ENCODE data around the gene DYSF. TPM values are rescaled to one million over a fixed set of nuclear protein-coding genes. Genes with fewer than 3 reads are reported as not detected.

DYSF gene
- total and polyA plus RNA-seq, 2 donors (not counting 3 experiments of a cell fraction or from before 2014, with no cell fraction given): 50.9 to 152 TPM

- H3K4me1 ChIP-seq (ENCODE audit: control insufficient read depth, extremely low read depth, insufficient read depth, low read length): peaks cover 10% of the 10 kb centered on the region
- DNase-seq (ENCODE audit: low read depth, low spot score) (no peak), FAIRE-seq (no peak)
- H3K79me2 ChIP-seq (ENCODE audit: control insufficient read depth, insufficient read depth, low read length): no peaks in the 10 kb centered on the region
- CTCF ChIA-PET: interaction anchor here (1.3 kb wide), 1 partner anchor 8 kb away, joined by 3 read pairs; no protein-coding TSS in a partner anchor
- no TSS peak for BruUV-seq (replicated peaks)
- peaks cover 0 to 40% of the 10 kb centered on the region in 2 experiments for H3K36me3 ChIP-seq (ENCODE audit: control insufficient read depth in 2 of 2, extremely low read depth in 1 of 2, insufficient read depth in 2 of 2, low read length in 2 of 2)
- no peak overlapping the region for H3K9ac ChIP-seq (replicated peaks; ENCODE audit: extremely low read depth, insufficient read depth, low read length)
- H3K4me2 ChIP-seq (ENCODE audit: insufficient read depth, low read length): no peak overlapping the region
- TF ChIP-seq POLR2A (IDR thresholded peaks at IDR 0.05; ENCODE audit: low read depth, low read length) (no peak), MYC (IDR thresholded peaks at IDR 0.05; ENCODE audit: low read depth, low read length) (no peak), CTCF (IDR thresholded peaks at IDR 0.05; ENCODE audit: extremely low read depth in 1 of 2, insufficient read depth in 1 of 2, low read depth in 1 of 2, low read length in 2 of 2) (no peak), GATA2 (IDR thresholded peaks at IDR 0.05; ENCODE audit: insufficient read depth, insufficient read length, low read depth, low read length) (no peak), POLR2AphosphoS5 (IDR thresholded peaks at IDR 0.05; ENCODE audit: insufficient read depth, low read depth, low read length) (no peak), JUN (IDR thresholded peaks at IDR 0.05; ENCODE audit: borderline replicate concordance, insufficient read depth, insufficient read length, low read depth) (no peak), FOS (IDR thresholded peaks at IDR 0.05; ENCODE audit: borderline replicate concordance, insufficient read depth, low read length) (no peak), EZH2 (IDR thresholded peaks at IDR 0.05; ENCODE audit: borderline replicate concordance, low read depth, low read length, severe bottlenecking) (no peak)
- TF ChIP-seq, protein P1, sequence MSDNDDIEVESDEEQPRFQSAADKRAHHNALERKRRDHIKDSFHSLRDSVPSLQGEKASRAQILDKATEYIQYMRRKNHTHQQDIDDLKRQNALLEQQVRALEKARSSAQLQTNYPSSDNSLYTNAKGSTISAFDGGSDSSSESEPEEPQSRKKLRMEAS (IDR thresholded peaks at IDR 0.05; ENCODE audit: insufficient read depth, insufficient read length): no peak
- no peak overlapping the region for H3K27ac ChIP-seq (ENCODE audit: insufficient read depth, low read depth, low read length)
- H3K4me3 ChIP-seq (replicated peaks in 1 of 3; ENCODE audit: insufficient read depth in 1 of 3, low read depth in 1 of 3, low read length in 3 of 3): no peak overlapping the region
- POLR2A ChIA-PET: no interaction called here
- intact Hi-C loops (cut with micrococcal nuclease): no loop called here
- dilution Hi-C loops (cut with MboI; ENCODE audit: extremely low pct_ligation_motif_present, low sequenced_read_pairs): no loop called here
- no peak overlapping the region for H2AFZ ChIP-seq (ENCODE audit: low read depth, low read length)
- H4K20me1 ChIP-seq (replicated peaks; ENCODE audit: control insufficient read depth, extremely low read depth, insufficient read depth, low read length): no peaks in the 10 kb centered on the region
- no peaks in the 10 kb centered on the region for H3K9me3 ChIP-seq (replicated peaks; ENCODE audit: control insufficient read depth, insufficient read depth, low read length)
- H3K27me3 ChIP-seq (ENCODE audit: control insufficient read depth in 2 of 2, insufficient read depth in 2 of 2, low read length in 2 of 2): no peaks in the 10 kb centered on the region
- H3K9me1 ChIP-seq (replicated peaks; ENCODE audit: control insufficient read depth, extremely low read depth, insufficient read depth, low read length): no peaks in the 10 kb centered on the region
Observed at GRCh38 chr2:71554706-71555056, 101.3 kb downstream of the DYSF start.

All from endothelial cell of umbilical vein (primary cell).